ENCODE data around the gene OSCP1. TPM values are rescaled to one million over a fixed set of nuclear protein-coding genes. Genes with fewer than 3 reads are reported as not detected.

OSCP1 gene
- total RNA-seq, 2 donors from 2014 or later, result 5.7 to 7.1 TPM

GRCh38 chr1:36476945-36477344 is 26.7 kb upstream of the OSCP1 start:
- intact Hi-C loops (cut with DNase I), result no loop called here
- DNase-seq (ENCODE audit: low spot score), result no peak

- intact Hi-C loops (cut with DNase I), result no loop called here
- no peak for DNase-seq (ENCODE audit: low spot score)
Measured at GRCh38 chr1:36475910-36476604, 25.8 kb upstream of the OSCP1 start.

- intact Hi-C loops (cut with DNase I), result no loop called here
- DNase-seq (ENCODE audit: low spot score), result no peak
Measured at GRCh38 chr1:36475341-36475740, 25.1 kb upstream of the OSCP1 start.

GRCh38 chr1:36472656-36473055 is 22.4 kb upstream of the OSCP1 start:
- intact Hi-C loops (cut with DNase I), result loop anchor here in 1 of 2 donors (5.0 kb wide), 1 partner anchor 1025 kb away; no protein-coding TSS in a partner anchor

GRCh38 chr1:36471830-36472641 is 21.8 kb upstream of the OSCP1 start:
- no peak for DNase-seq (ENCODE audit: low spot score)
- intact Hi-C loops (cut with DNase I), result loop anchor here in 1 of 2 donors (5.0 kb wide), 1 partner anchor 1025 kb away; no protein-coding TSS in a partner anchor

More at GRCh38 chr1:36472656-36473055, 22.4 kb upstream of the OSCP1 start:
- DNase-seq (ENCODE audit: low spot score), result no peak

GRCh38 chr1:36469163-36469562 is 18.9 kb upstream of the OSCP1 start:
- no peak for DNase-seq (ENCODE audit: low spot score)
- intact Hi-C loops (cut with DNase I), result no loop called here

GRCh38 chr1:36467700-36468455 is 17.6 kb upstream of the OSCP1 start:
- no peak for DNase-seq (ENCODE audit: low spot score)
- intact Hi-C loops (cut with DNase I), result no loop called here

GRCh38 chr1:36467027-36467410 is 16.8 kb upstream of the OSCP1 start:
- no peak for DNase-seq (ENCODE audit: low spot score)
- intact Hi-C loops (cut with DNase I), result no loop called here

- intact Hi-C loops (cut with DNase I), result no loop called here
- DNase-seq (ENCODE audit: low spot score), result peak; percentile 76
Measured at GRCh38 chr1:36466370-36467026, 16.2 kb upstream of the OSCP1 start.

GRCh38 chr1:36465731-36466369 is 15.6 kb upstream of the OSCP1 start:
- intact Hi-C loops (cut with DNase I), result no loop called here
- DNase-seq (ENCODE audit: low spot score), result no peak

- DNase-seq (ENCODE audit: low spot score), result no peak
- intact Hi-C loops (cut with DNase I), result no loop called here
Measured at GRCh38 chr1:36464605-36465393, 14.5 kb upstream of the OSCP1 start.

GRCh38 chr1:36463803-36464604 is 13.8 kb upstream of the OSCP1 start, which contains the start of gene MRPS15:
Gene MRPS15, minus strand, starts transcription at chr1:36464384. Its CDS starts 109 bp downstream, at chr1:36464275.
- intact Hi-C loops (cut with DNase I), result no loop called here
- peak; percentile 99 for DNase-seq (ENCODE audit: low spot score)

GRCh38 chr1:36463463-36463802 is 13.2 kb upstream of the OSCP1 start:
- intact Hi-C loops (cut with DNase I), result no loop called here
- DNase-seq (ENCODE audit: low spot score), result no peak

- intact Hi-C loops (cut with DNase I), result no loop called here
- DNase-seq (ENCODE audit: low spot score), result no peak
Measured at GRCh38 chr1:36458910-36459309, 8.7 kb upstream of the OSCP1 start.

- intact Hi-C loops (cut with DNase I), result no loop called here
- no peak for DNase-seq (ENCODE audit: low spot score)
Measured at GRCh38 chr1:36457691-36458090, 7.4 kb upstream of the OSCP1 start.

GRCh38 chr1:36456391-36456928 is 6.2 kb upstream of the OSCP1 start:
- no peak for DNase-seq (ENCODE audit: low spot score)
- intact Hi-C loops (cut with DNase I), result no loop called here

GRCh38 chr1:36455386-36455785 is 5.1 kb upstream of the OSCP1 start:
- intact Hi-C loops (cut with DNase I), result no loop called here
- no peak for DNase-seq (ENCODE audit: low spot score)
